NK-92 treated with Interleukin-12 subunit alpha and Interleukin-12 subunit beta, amount 100 ng/mL, for 24 hours (cell line): ENCODE measurements around the gene HLA-G.
"Not testable (repeated sequence)": the region's sequence is repeated elsewhere in the genome, so short reads cannot be mapped to it uniquely, and the experiment has no call there.

Source experiments
- DNase-seq: peaks from one replicate; lab custom pipeline; 2025; lab: John Stamatoyannopoulos, UW

The HLA-G gene

GRCh38 chr6:29827579-29828470 is at the start of gene HLA-G:
Gene HLA-G (plus strand): TSS chr6:29827825. CDS start chr6:29827845, 20 bp downstream.
- no peak for DNase-seq

- DNase-seq, result not testable (repeated sequence)
These were observed 47.5 kb upstream of the HLA-G start for GRCh38 chr6:29780019-29780698.

- no peak for DNase-seq
These were observed 38.4 kb upstream of the HLA-G start for GRCh38 chr6:29789176-29789575.

GRCh38 chr6:29790626-29791025 is 37.0 kb upstream of the HLA-G start:
- DNase-seq, result no peak

- no peak for DNase-seq
These were observed 36.5 kb upstream of the HLA-G start for GRCh38 chr6:29791162-29791561.

- no peak for DNase-seq
These were observed 35.9 kb upstream of the HLA-G start for GRCh38 chr6:29791786-29792122.

GRCh38 chr6:29792123-29793035 is 35.2 kb upstream of the HLA-G start:
- no peak for DNase-seq

GRCh38 chr6:29793036-29793356 is 34.6 kb upstream of the HLA-G start:
- no peak for DNase-seq

- no peak for DNase-seq
These were observed 33.8 kb upstream of the HLA-G start for GRCh38 chr6:29793796-29794195.

- DNase-seq, result no peak
These were observed 31.6 kb upstream of the HLA-G start for GRCh38 chr6:29796026-29796425.

- no peak for DNase-seq
These were observed 30.5 kb upstream of the HLA-G start for GRCh38 chr6:29797135-29797534.

- no peak for DNase-seq
These were observed 29.7 kb upstream of the HLA-G start for GRCh38 chr6:29797966-29798365.

GRCh38 chr6:29800254-29800653 is 27.4 kb upstream of the HLA-G start:
- no peak for DNase-seq

- DNase-seq, result no peak
These were observed 21.2 kb upstream of the HLA-G start for GRCh38 chr6:29806387-29806786.

GRCh38 chr6:29809249-29809648 is 18.4 kb upstream of the HLA-G start:
- no peak for DNase-seq

GRCh38 chr6:29810371-29810770 is 17.3 kb upstream of the HLA-G start:
- no peak for DNase-seq

- no peak for DNase-seq
These were observed 16.2 kb upstream of the HLA-G start for GRCh38 chr6:29811377-29811776.

- no peak for DNase-seq
These were observed 14.6 kb upstream of the HLA-G start for GRCh38 chr6:29813066-29813465.

GRCh38 chr6:29813809-29814208 is 13.8 kb upstream of the HLA-G start:
- DNase-seq, result no peak

GRCh38 chr6:29814379-29815117 is 13.1 kb upstream of the HLA-G start:
- DNase-seq, result no peak

- no peak for DNase-seq
These were observed 12.4 kb upstream of the HLA-G start for GRCh38 chr6:29815118-29815750.
